HEK293 (cell line): ENCODE measurements around the gene KPNA3.

ENCODE experiments used
- CTCF ChIA-PET: fragments of 350-600 bp; formaldehyde crosslinking; extraction: SDS; loops from one replicate; lab custom pipeline; 2021; ENCODE audit warnings: antibody characterized with exemption; lab: Yijun Ruan, JAX
- POLR2A ChIA-PET: fragments of 300-600 bp; formaldehyde crosslinking; extraction: SDS; loops from one replicate; lab custom pipeline; 2020; ENCODE audit warnings: antibody characterized with exemption, inconsistent platforms; lab: Yijun Ruan, JAX
- H3K27ac ChIP-seq: fragments of 200-500 bp; sonication (Bioruptor generic); 2 replicates; pipeline ENCODE4 v1.5.1; 2014; ENCODE audit warnings: low read depth, low read length, control low read depth, inconsistent platforms; ENCODE audit errors: extremely low read depth
- H3K36me3 ChIP-seq, 2 experiments: fragments of 200-500 bp in 1 of 2; sonication (Bioruptor generic) in 1 of 2; 1 replicate in 1 of 2; 2 replicates in 1 of 2; pipeline ENCODE4 v1.5.1; 2014 to 2017; ENCODE audit warnings: inconsistent platforms in 2 of 2, low read length in 2 of 2; ENCODE audit not compliant: control insufficient read depth in 2 of 2, insufficient read depth in 1 of 2
- H3K4me1 ChIP-seq: fragments of 200-500 bp; sonication (Bioruptor generic); 2 replicates; pipeline ENCODE4 v1.5.1; 2014; ENCODE audit warnings: mild to moderate bottlenecking, low read length, inconsistent platforms; ENCODE audit not compliant: control insufficient read depth, insufficient read depth
- H3K4me3 ChIP-seq: 2 replicates; pipeline ENCODE4 v1.5.1; 2011; ENCODE audit warnings: low read depth, mild to moderate bottlenecking, control low read depth, low read length, moderate library complexity
- H3K9me3 ChIP-seq: fragments of 200-500 bp; sonication (Bioruptor generic); 2 replicates; pipeline ENCODE4 v1.5.1; 2014; ENCODE audit warnings: low read depth, low read length, inconsistent platforms; ENCODE audit not compliant: control insufficient read depth, insufficient read depth
- GFI1B ChIP-seq: fragments of 450-650 bp; formaldehyde crosslinking; IDR thresholded peaks from 2 replicates; pipeline ENCODE4 v1.5.1; 2016; ENCODE audit warnings: missing biosample characterization, missing genetic modification characterization
- HOXD13 ChIP-seq: sonication (generic); formaldehyde crosslinking; IDR thresholded peaks from 2 replicates; pipeline ENCODE4 v1.8.0; 2022; ENCODE audit warnings: missing genetic modification reagents, borderline replicate concordance
- PATZ1 ChIP-seq: fragments of 450-650 bp; formaldehyde crosslinking; IDR thresholded peaks from 2 replicates; pipeline ENCODE4 v1.5.1; 2016; ENCODE audit warnings: missing biosample characterization, missing genetic modification characterization
- PRDM10 ChIP-seq: fragments of 450-650 bp; formaldehyde crosslinking; IDR thresholded peaks from 2 replicates; pipeline ENCODE4 v1.5.1; 2016; ENCODE audit warnings: missing biosample characterization, missing genetic modification characterization
- TCF7L2 ChIP-seq: IDR thresholded peaks from 2 replicates; pipeline ENCODE4 v1.6.1; 2011; ENCODE audit warnings: low read depth, mild to moderate bottlenecking, inconsistent platforms, low read length, moderate library complexity, borderline replicate concordance
- TRIM28 ChIP-seq: IDR thresholded peaks from 2 replicates; pipeline ENCODE4 v1.6.1; 2011; ENCODE audit warnings: low read length, control low read depth, borderline replicate concordance
- ZBTB1 ChIP-seq: fragments of 450-650 bp; formaldehyde crosslinking; IDR thresholded peaks from 2 replicates; pipeline ENCODE4 v1.5.1; 2016; ENCODE audit warnings: missing biosample characterization, missing genetic modification characterization
- ZBTB44 ChIP-seq: fragments of 450-650 bp; IDR thresholded peaks from 2 replicates; pipeline ENCODE4 v1.5.1; 2018; ENCODE audit warnings: missing biosample characterization, mild to moderate bottlenecking, missing genetic modification characterization
- ZIC2 ChIP-seq: fragments of 450-650 bp; formaldehyde crosslinking; IDR thresholded peaks from 2 replicates; pipeline ENCODE4 v1.5.1; 2016; ENCODE audit warnings: missing biosample characterization, missing genetic modification characterization
- ZNF2 ChIP-seq: fragments of 450-650 bp; formaldehyde crosslinking; IDR thresholded peaks from 2 replicates; pipeline ENCODE4 v1.5.1; 2016; ENCODE audit warnings: missing biosample characterization, missing genetic modification characterization
- ZNF394 ChIP-seq: fragments of 450-650 bp; formaldehyde crosslinking; IDR thresholded peaks from 2 replicates; pipeline ENCODE4 v1.5.1; 2016; ENCODE audit warnings: missing biosample characterization, missing genetic modification characterization, mild to moderate bottlenecking, moderate library complexity, borderline replicate concordance
- ZNF423 ChIP-seq: fragments of 450-650 bp; formaldehyde crosslinking; IDR thresholded peaks from 2 replicates; pipeline ENCODE4 v1.5.1; 2016; ENCODE audit warnings: missing biosample characterization, missing genetic modification characterization
- ZSCAN23 ChIP-seq: fragments of 450-650 bp; formaldehyde crosslinking; IDR thresholded peaks from 2 replicates; pipeline ENCODE4 v1.5.1; 2016; ENCODE audit warnings: missing biosample characterization, missing genetic modification characterization
- TF ChIP-seq, protein P1 (sequence below): fragments of 450-650 bp; formaldehyde crosslinking; IDR thresholded peaks from 2 replicates; pipeline ENCODE4 v1.5.1; 2017; ENCODE audit warnings: missing biosample characterization, missing genetic modification characterization
- TF ChIP-seq, protein P2 (sequence below): fragments of 450-650 bp; formaldehyde crosslinking; IDR thresholded peaks from 2 replicates; pipeline ENCODE4 v1.5.1; 2016; ENCODE audit warnings: missing biosample characterization, missing genetic modification characterization, low read depth
- TF ChIP-seq, protein P3 (sequence below): fragments of 450-650 bp; IDR thresholded peaks from 2 replicates; pipeline ENCODE4 v1.5.1; 2018; ENCODE audit warnings: missing biosample characterization, missing genetic modification characterization
- TF ChIP-seq, protein P4 (sequence below): fragments of 450-650 bp; formaldehyde crosslinking; IDR thresholded peaks from 2 replicates; pipeline ENCODE4 v1.5.1; 2017; ENCODE audit warnings: missing biosample characterization, missing genetic modification characterization

KPNA3 gene

GRCh38 chr13:49716615-49717014 is 75.9 kb downstream of the KPNA3 start:
- H3K36me3 ChIP-seq = peaks cover 3 to 36% of the 10 kb centered on the region in 2 experiments; a peak in 2 of 3 replicates
- H3K27ac ChIP-seq = no peak overlapping the region
- H3K9me3 ChIP-seq = no peaks in the 10 kb centered on the region
- CTCF ChIA-PET = no interaction called here
- H3K4me3 ChIP-seq = no peak overlapping the region
- POLR2A ChIA-PET = no interaction called here
- H3K4me1 ChIP-seq = no peaks in the 10 kb centered on the region
- TF ChIP-seq, protein P1, sequence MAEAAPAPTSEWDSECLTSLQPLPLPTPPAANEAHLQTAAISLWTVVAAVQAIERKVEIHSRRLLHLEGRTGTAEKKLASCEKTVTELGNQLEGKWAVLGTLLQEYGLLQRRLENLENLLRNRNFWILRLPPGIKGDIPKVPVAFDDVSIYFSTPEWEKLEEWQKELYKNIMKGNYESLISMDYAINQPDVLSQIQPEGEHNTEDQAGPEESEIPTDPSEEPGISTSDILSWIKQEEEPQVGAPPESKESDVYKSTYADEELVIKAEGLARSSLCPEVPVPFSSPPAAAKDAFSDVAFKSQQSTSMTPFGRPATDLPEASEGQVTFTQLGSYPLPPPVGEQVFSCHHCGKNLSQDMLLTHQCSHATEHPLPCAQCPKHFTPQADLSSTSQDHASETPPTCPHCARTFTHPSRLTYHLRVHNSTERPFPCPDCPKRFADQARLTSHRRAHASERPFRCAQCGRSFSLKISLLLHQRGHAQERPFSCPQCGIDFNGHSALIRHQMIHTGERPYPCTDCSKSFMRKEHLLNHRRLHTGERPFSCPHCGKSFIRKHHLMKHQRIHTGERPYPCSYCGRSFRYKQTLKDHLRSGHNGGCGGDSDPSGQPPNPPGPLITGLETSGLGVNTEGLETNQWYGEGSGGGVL = no peak
- TF ChIP-seq ZIC2 (tag by site-specific recombination) = no peak
- no peak for TF ChIP-seq PRDM10 (tag by site-specific recombination)
- no peak for TF ChIP-seq ZNF2 (tag by site-specific recombination)
- no peak for TF ChIP-seq ZBTB44 (tag by site-specific recombination)
- TF ChIP-seq, protein P2, sequence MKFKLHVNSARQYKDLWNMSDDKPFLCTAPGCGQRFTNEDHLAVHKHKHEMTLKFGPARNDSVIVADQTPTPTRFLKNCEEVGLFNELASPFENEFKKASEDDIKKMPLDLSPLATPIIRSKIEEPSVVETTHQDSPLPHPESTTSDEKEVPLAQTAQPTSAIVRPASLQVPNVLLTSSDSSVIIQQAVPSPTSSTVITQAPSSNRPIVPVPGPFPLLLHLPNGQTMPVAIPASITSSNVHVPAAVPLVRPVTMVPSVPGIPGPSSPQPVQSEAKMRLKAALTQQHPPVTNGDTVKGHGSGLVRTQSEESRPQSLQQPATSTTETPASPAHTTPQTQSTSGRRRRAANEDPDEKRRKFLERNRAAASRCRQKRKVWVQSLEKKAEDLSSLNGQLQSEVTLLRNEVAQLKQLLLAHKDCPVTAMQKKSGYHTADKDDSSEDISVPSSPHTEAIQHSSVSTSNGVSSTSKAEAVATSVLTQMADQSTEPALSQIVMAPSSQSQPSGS (tag by site-specific recombination) = no peak
- TF ChIP-seq TRIM28 = no peak
- TF ChIP-seq ZNF394 = no peak
- TF ChIP-seq TCF7L2 = no peak
- no peak for TF ChIP-seq PATZ1 (tag by site-specific recombination)
- TF ChIP-seq, protein P3, sequence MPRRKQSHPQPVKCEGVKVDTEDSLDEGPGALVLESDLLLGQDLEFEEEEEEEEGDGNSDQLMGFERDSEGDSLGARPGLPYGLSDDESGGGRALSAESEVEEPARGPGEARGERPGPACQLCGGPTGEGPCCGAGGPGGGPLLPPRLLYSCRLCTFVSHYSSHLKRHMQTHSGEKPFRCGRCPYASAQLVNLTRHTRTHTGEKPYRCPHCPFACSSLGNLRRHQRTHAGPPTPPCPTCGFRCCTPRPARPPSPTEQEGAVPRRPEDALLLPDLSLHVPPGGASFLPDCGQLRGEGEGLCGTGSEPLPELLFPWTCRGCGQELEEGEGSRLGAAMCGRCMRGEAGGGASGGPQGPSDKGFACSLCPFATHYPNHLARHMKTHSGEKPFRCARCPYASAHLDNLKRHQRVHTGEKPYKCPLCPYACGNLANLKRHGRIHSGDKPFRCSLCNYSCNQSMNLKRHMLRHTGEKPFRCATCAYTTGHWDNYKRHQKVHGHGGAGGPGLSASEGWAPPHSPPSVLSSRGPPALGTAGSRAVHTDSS = no peak
- TF ChIP-seq HOXD13 (CRISPR knock-in tag) = no peak
- no peak for TF ChIP-seq ZSCAN23 (tag by site-specific recombination)
- no peak for TF ChIP-seq GFI1B (tag by site-specific recombination)
- TF ChIP-seq ZNF423 = no peak
- no peak for TF ChIP-seq ZBTB1
- TF ChIP-seq, protein P4, sequence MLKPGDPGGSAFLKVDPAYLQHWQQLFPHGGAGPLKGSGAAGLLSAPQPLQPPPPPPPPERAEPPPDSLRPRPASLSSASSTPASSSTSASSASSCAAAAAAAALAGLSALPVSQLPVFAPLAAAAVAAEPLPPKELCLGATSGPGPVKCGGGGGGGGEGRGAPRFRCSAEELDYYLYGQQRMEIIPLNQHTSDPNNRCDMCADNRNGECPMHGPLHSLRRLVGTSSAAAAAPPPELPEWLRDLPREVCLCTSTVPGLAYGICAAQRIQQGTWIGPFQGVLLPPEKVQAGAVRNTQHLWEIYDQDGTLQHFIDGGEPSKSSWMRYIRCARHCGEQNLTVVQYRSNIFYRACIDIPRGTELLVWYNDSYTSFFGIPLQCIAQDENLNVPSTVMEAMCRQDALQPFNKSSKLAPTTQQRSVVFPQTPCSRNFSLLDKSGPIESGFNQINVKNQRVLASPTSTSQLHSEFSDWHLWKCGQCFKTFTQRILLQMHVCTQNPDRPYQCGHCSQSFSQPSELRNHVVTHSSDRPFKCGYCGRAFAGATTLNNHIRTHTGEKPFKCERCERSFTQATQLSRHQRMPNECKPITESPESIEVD (tag by site-specific recombination) = no peak
